Panc1 (cell line): ENCODE data around the gene WNT3A. TPM values are rescaled to one million over a fixed set of nuclear protein-coding genes. Genes with fewer than 3 reads are reported as not detected.

Source experiments
- ATAC-seq: fragments of 200-7000 bp; cut with Tn5 transposase; 2 replicates; pipeline ENCODE4 v1.9.1; 2020; ENCODE audit warnings: mild to moderate bottlenecking, moderate library complexity
- BruUV-seq: library from RNA; stranded (reverse); fragments of 400-500 nt; replicated peaks from 2 replicates; lab custom pipeline; 2021; lab: Mats Ljungman, UMichigan
- CTCF ChIA-PET: fragments of 300-600 bp; sonication (Branson Sonifier 250); formaldehyde crosslinking; loops from one replicate; lab custom pipeline; 2022; ENCODE audit warnings: antibody characterized with exemption; lab: Charles Lee
- POLR2A ChIA-PET: fragments of 300-600 bp; sonication (Branson Sonifier 250); formaldehyde crosslinking; loops from one replicate; lab custom pipeline; 2022; ENCODE audit warnings: antibody characterized with exemption; lab: Charles Lee
- DNase-seq: peaks from one replicate; pipeline ENCODE4 v3.0.0-alpha.2; 2010; ENCODE audit warnings: low read depth, low spot score
- H3K27ac ChIP-seq: 2 replicates; pipeline ENCODE4 v1.5.1; 2011; ENCODE audit warnings: mild to moderate bottlenecking, low read length, inconsistent platforms
- H3K27me3 ChIP-seq: fragments of 200-500 bp; sonication (Bioruptor generic); 2 replicates; pipeline ENCODE4 v1.6.0; 2014; ENCODE audit warnings: low read length, inconsistent platforms; ENCODE audit not compliant: control insufficient read depth, insufficient read depth
- H3K36me3 ChIP-seq: fragments of 200-500 bp; sonication (Bioruptor generic); 2 replicates; pipeline ENCODE4 v1.5.1; 2014; ENCODE audit warnings: inconsistent platforms, mild to moderate bottlenecking, low read length, moderate library complexity; ENCODE audit not compliant: control insufficient read depth, insufficient read depth
- H3K4me1 ChIP-seq: 2 replicates; pipeline ENCODE4 v1.5.1; 2011; ENCODE audit warnings: inconsistent platforms, mild to moderate bottlenecking, low read length, moderate library complexity; ENCODE audit not compliant: control insufficient read depth, insufficient read depth
- H3K4me3 ChIP-seq, 2 experiments: 2 replicates each; pipeline ENCODE4 v1.5.1; 2011 to 2012; ENCODE audit warnings: low read depth in 2 of 2, low read length in 2 of 2, mild to moderate bottlenecking in 2 of 2, inconsistent platforms in 1 of 2, moderate library complexity in 1 of 2
- H3K9me3 ChIP-seq: fragments of 200-500 bp; sonication (Bioruptor generic); 2 replicates; pipeline ENCODE4 v1.5.1; 2014; ENCODE audit warnings: low read depth, mild to moderate bottlenecking, inconsistent platforms, low read length, moderate library complexity; ENCODE audit not compliant: control insufficient read depth, insufficient read depth
- POLR2AphosphoS5 ChIP-seq: IDR thresholded peaks from 2 replicates; pipeline ENCODE4 v1.6.1; 2012; ENCODE audit warnings: mild to moderate bottlenecking, low read depth, low read length, moderate library complexity
- SIN3A ChIP-seq: IDR thresholded peaks from 2 replicates; pipeline ENCODE4 v1.6.1; 2012; ENCODE audit warnings: low read depth, mild to moderate bottlenecking, low read length, moderate library complexity, borderline replicate concordance; ENCODE audit not compliant: insufficient read depth
- TCF7L2 ChIP-seq: IDR thresholded peaks from 2 replicates; pipeline ENCODE4 v1.6.1; 2011; ENCODE audit warnings: mild to moderate bottlenecking, low read depth, low read length, inconsistent platforms
- in situ Hi-C: cut with HindIII; loops from 2 replicates; pipeline ENCODE4 v1.10.0; 2016; ENCODE audit warnings: low sequenced_read_pairs, low pct_unique_long_range_greater_than_20kb
- intact Hi-C: fragments of 100-400 bp; cut with micrococcal nuclease; formaldehyde crosslinking; loops from one replicate; pipeline ENCODE4 v1.10.0; 2022; ENCODE audit not compliant: unreplicated experiment
- total RNA-seq: library from RNA; stranded (reverse); gene quantifications from one replicate; pipeline ENCODE4 v1.2.1, GENCODE V29; 2021; ENCODE audit not compliant: unreplicated experiment
- TF ChIP-seq, protein P1 (sequence below), 2 experiments: IDR thresholded peaks; 2 replicates each; pipeline ENCODE4 v1.6.1; 2011 to 2012; ENCODE audit warnings: low read depth in 2 of 2, control low read depth in 1 of 2, low read length in 1 of 2, mild to moderate bottlenecking in 1 of 2, moderate library complexity in 1 of 2; ENCODE audit not compliant: insufficient read depth in 1 of 2
- TF ChIP-seq, protein P2 (sequence below): fragments of 450-650 bp; IDR thresholded peaks from 2 replicates; pipeline ENCODE4 v1.5.1; 2017; ENCODE audit warnings: mild to moderate bottlenecking

WNT3A gene
- total RNA-seq, 1 experiment from 2014 or later = not detected

DNA sequence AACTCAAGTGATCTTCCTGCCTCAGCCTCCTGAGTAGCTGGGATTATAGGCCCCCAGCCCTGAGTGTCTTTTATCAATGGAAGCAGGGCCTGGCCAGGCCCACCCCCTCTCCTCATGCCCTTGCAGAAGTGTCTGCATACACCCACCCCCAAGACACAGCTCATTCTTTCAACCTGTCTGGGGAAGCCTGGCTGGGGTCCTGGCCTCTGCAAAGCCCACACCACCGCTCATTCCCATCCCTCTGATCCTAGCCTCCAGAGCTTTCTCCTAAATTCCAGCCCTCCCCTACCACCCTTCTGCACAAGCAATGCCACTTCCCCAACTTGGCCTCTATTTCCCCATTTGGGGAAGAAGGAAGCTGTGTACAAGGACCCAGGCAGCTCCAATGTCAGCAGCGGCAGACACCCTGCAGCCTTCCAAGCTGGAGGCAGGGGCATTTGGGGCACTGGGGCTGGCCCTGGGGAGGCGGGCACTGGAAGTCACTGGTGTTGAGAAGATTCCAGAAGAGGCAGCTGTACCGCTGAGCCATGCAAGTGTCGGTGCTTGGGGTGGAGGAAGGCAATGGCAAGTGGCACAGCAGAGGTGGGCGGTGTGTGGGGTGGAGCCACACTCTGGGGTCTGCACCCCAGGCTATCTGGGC lies 42.0 kb downstream of the WNT3A start:
- in situ Hi-C loops = no loop called here
- intact Hi-C loops = no loop called here
- DNase-seq = no peak

DNA sequence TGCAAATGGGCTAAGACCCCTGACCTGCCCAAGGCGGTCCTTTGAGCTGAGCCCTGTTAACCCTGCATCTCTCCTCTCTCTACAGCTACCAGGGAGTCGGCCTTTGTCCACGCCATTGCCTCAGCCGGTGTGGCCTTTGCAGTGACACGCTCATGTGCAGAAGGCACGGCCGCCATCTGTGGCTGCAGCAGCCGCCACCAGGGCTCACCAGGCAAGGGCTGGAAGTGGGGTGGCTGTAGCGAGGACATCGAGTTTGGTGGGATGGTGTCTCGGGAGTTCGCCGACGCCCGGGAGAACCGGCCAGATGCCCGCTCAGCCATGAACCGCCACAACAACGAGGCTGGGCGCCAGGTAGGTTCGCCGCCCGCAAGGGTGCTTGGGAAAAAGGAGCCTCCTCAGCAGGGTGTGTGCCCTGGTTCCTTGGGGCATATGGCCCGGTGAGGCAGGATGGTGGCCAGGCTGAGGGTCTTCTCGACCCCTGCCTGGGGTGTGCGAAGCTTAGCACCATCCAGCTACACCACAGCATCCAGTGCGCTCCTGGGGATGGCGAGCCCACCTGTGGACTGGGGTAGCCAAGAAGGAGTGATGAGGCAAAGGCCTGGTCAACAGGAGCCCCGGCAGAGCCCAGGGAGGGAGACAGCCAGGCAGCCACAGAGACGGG lies 43.9 kb downstream of the WNT3A start:
- intact Hi-C loops (no loop called here), in situ Hi-C loops (no loop called here)
- POLR2A ChIA-PET = no interaction called here

More for the DNA sequence above, 42.0 kb downstream of the WNT3A start:
- Histone ChIP-seq H3K9me3 (no peaks in the 10 kb centered on the region), H3K4me3 (no peak overlapping the region), H3K27me3 (no peaks in the 10 kb centered on the region), H3K4me1 (peaks cover under 1% of the 10 kb centered on the region; the same call in 1 of the 2 replicates), H3K36me3 (no peaks in the 10 kb centered on the region), H3K27ac (no peak overlapping the region)
- POLR2A ChIA-PET = no interaction called here
- TF ChIP-seq, protein P1, sequence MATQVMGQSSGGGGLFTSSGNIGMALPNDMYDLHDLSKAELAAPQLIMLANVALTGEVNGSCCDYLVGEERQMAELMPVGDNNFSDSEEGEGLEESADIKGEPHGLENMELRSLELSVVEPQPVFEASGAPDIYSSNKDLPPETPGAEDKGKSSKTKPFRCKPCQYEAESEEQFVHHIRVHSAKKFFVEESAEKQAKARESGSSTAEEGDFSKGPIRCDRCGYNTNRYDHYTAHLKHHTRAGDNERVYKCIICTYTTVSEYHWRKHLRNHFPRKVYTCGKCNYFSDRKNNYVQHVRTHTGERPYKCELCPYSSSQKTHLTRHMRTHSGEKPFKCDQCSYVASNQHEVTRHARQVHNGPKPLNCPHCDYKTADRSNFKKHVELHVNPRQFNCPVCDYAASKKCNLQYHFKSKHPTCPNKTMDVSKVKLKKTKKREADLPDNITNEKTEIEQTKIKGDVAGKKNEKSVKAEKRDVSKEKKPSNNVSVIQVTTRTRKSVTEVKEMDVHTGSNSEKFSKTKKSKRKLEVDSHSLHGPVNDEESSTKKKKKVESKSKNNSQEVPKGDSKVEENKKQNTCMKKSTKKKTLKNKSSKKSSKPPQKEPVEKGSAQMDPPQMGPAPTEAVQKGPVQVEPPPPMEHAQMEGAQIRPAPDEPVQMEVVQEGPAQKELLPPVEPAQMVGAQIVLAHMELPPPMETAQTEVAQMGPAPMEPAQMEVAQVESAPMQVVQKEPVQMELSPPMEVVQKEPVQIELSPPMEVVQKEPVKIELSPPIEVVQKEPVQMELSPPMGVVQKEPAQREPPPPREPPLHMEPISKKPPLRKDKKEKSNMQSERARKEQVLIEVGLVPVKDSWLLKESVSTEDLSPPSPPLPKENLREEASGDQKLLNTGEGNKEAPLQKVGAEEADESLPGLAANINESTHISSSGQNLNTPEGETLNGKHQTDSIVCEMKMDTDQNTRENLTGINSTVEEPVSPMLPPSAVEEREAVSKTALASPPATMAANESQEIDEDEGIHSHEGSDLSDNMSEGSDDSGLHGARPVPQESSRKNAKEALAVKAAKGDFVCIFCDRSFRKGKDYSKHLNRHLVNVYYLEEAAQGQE (IDR thresholded peaks at IDR 0.05; ENCODE audit: insufficient read depth in 1 of 2, low read depth in 2 of 2, low read length in 1 of 2) = no peak
- TF ChIP-seq POLR2AphosphoS5 = no peak
- no peak for TF ChIP-seq SIN3A
- TF ChIP-seq, protein P2, sequence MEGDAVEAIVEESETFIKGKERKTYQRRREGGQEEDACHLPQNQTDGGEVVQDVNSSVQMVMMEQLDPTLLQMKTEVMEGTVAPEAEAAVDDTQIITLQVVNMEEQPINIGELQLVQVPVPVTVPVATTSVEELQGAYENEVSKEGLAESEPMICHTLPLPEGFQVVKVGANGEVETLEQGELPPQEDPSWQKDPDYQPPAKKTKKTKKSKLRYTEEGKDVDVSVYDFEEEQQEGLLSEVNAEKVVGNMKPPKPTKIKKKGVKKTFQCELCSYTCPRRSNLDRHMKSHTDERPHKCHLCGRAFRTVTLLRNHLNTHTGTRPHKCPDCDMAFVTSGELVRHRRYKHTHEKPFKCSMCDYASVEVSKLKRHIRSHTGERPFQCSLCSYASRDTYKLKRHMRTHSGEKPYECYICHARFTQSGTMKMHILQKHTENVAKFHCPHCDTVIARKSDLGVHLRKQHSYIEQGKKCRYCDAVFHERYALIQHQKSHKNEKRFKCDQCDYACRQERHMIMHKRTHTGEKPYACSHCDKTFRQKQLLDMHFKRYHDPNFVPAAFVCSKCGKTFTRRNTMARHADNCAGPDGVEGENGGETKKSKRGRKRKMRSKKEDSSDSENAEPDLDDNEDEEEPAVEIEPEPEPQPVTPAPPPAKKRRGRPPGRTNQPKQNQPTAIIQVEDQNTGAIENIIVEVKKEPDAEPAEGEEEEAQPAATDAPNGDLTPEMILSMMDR = no peak
- no peak for TF ChIP-seq TCF7L2
- CTCF ChIA-PET = interaction anchor here (0.6 to 0.8 kb wide), 2 partner anchors 25 to 44 kb away, joined by 3 to 4 read pairs; no protein-coding TSS in a partner anchor
- no TSS peak for BruUV-seq
- no peak for ATAC-seq

More for the DNA sequence above, 43.9 kb downstream of the WNT3A start:
- H3K9me3 ChIP-seq = no peaks in the 10 kb centered on the region
- CTCF ChIA-PET = interaction anchor here (0.7 kb wide), 1 partner anchor 9 kb away, joined by 3 read pairs; no protein-coding TSS in a partner anchor
- BruUV-seq = no TSS peak
- no peak overlapping the region for H3K27ac ChIP-seq
- DNase-seq = no peak
- ATAC-seq = no peak
- no peak for TF ChIP-seq TCF7L2
- no peak for TF ChIP-seq SIN3A
- TF ChIP-seq, protein P1 (IDR thresholded peaks at IDR 0.05; ENCODE audit: insufficient read depth in 1 of 2, low read depth in 2 of 2, low read length in 1 of 2) = no peak
- TF ChIP-seq, protein P2 = no peak
- no peak for TF ChIP-seq POLR2AphosphoS5
- no peak overlapping the region for H3K4me3 ChIP-seq
- H3K4me1 ChIP-seq = no peaks in the 10 kb centered on the region
- no peaks in the 10 kb centered on the region; the same call in 1 of the 2 replicates for H3K27me3 ChIP-seq
- H3K36me3 ChIP-seq = no peaks in the 10 kb centered on the region
